K562 (cell line): ENCODE measurements around the gene SYMPK. TPM values are rescaled to one million over a fixed set of nuclear protein-coding genes. Genes with fewer than 3 reads are reported as not detected.
A peak's percentile ranks its signal among the peaks of the same experiment; 100 is the strongest.

Experiments
- AFF1 ChIP-seq, 2 experiments: fragments of 450-650 bp; IDR thresholded peaks; 2 replicates each; pipeline ENCODE4 v1.6.1; 2018; ENCODE audit warnings: mild to moderate bottlenecking in 2 of 2, low read depth in 1 of 2; ENCODE audit not compliant: partially characterized antibody in 2 of 2
- MCM7 ChIP-seq, 2 experiments: fragments of 450-650 bp; IDR thresholded peaks; 2 replicates each; pipeline ENCODE4 v1.6.1; 2016 to 2018
- MECOM ChIP-seq: fragments of 250-450 bp; sonication (Bioruptor Pico); IDR thresholded peaks from 2 replicates; pipeline ENCODE4 v1.8.0; 2022; ENCODE audit warnings: inconsistent platforms
- MEF2D ChIP-seq: conservative IDR thresholded peaks from 2 replicates; pipeline ENCODE4 v1.6.1; 2016; ENCODE audit warnings: low read depth, missing genetic modification characterization, missing compliant biosample characterization
- NFIC ChIP-seq: fragments of 450-650 bp; IDR thresholded peaks from 2 replicates; pipeline ENCODE4 v1.6.1; 2017; ENCODE audit warnings: mild to moderate bottlenecking, inconsistent platforms
- NFRKB ChIP-seq: fragments of 450-650 bp; IDR thresholded peaks from 2 replicates; pipeline ENCODE4 v1.6.1; 2016; ENCODE audit warnings: low read depth
- POLR2AphosphoS5 ChIP-seq: IDR thresholded peaks from 2 replicates; pipeline ENCODE4 v1.6.1; 2011; ENCODE audit warnings: mild to moderate bottlenecking, low read depth, low read length, moderate library complexity; ENCODE audit not compliant: control insufficient read depth, insufficient read depth
- RBM15 ChIP-seq: fragments of 200-400 bp; formaldehyde crosslinking; IDR thresholded peaks from 2 replicates; pipeline ENCODE4 v1.6.1; 2018; ENCODE audit warnings: mild to moderate bottlenecking, low read length, moderate library complexity; ENCODE audit not compliant: insufficient read depth
- RFX1 ChIP-seq: fragments of 450-650 bp; IDR thresholded peaks from 2 replicates; pipeline ENCODE4 v1.6.1; 2016; ENCODE audit warnings: mild to moderate bottlenecking, moderate library complexity
- SMC3 ChIP-seq: conservative IDR thresholded peaks from 2 replicates; pipeline ENCODE4 v1.6.1; 2011; ENCODE audit warnings: low read depth, low read length, improper control_type of control experiment; ENCODE audit not compliant: insufficient read depth
- SREBF2 ChIP-seq: sonication (generic); formaldehyde crosslinking; IDR thresholded peaks from 2 replicates; pipeline ENCODE4 v1.4.0; 2020; ENCODE audit warnings: mild to moderate bottlenecking, missing genetic modification reagents
- TAF1 ChIP-seq: IDR thresholded peaks from 2 replicates; pipeline ENCODE4 v1.6.1; 2011; ENCODE audit warnings: mild to moderate bottlenecking, low read length, moderate library complexity; ENCODE audit not compliant: insufficient read depth, control insufficient read depth, severe bottlenecking; ENCODE audit errors: extremely low read depth
- TAF7 ChIP-seq: fragments of 450-650 bp; IDR thresholded peaks from 2 replicates; pipeline ENCODE4 v1.6.1; 2016; ENCODE audit warnings: missing genetic modification characterization, missing compliant biosample characterization
- ZNF584 ChIP-seq: fragments of 200-800 bp; sonication (Bioruptor generic); IDR thresholded peaks from 2 replicates; pipeline ENCODE4 v1.6.1; 2016; ENCODE audit warnings: low read depth, mild to moderate bottlenecking, missing genetic modification characterization, missing compliant biosample characterization
- ZNF75A ChIP-seq: fragments of 450-650 bp; formaldehyde crosslinking; IDR thresholded peaks from 2 replicates; pipeline ENCODE4 v1.4.0; 2020; ENCODE audit warnings: mild to moderate bottlenecking
- ZNF77 ChIP-seq: fragments of 250-450 bp; sonication (Bioruptor Pico); IDR thresholded peaks from 2 replicates; pipeline ENCODE4 v1.5.0; 2020
- ZNF830 ChIP-seq: fragments of 250-450 bp; sonication (Bioruptor Pico); IDR thresholded peaks from 2 replicates; pipeline ENCODE4 v1.5.0; 2021; ENCODE audit warnings: mild to moderate bottlenecking
- ZZZ3 ChIP-seq: fragments of 450-650 bp; IDR thresholded peaks from 2 replicates; pipeline ENCODE4 v1.6.1; 2016; ENCODE audit warnings: antibody characterized with exemption, mild to moderate bottlenecking, moderate library complexity
- polyA plus RNA-seq, 8 experiments: library from polyadenylated mRNA; depleted of rRNA in 4 of 8; stranded (reverse) in 5 of 8; unstranded in 3 of 8; fragments of >200 nt; fragmentation: Nextera tagmentation in 2 of 8; fragmentation: Illumina TruSeq in 1 of 8; extraction: Ambion mirVana in 2 of 8; extraction: Trizol in 1 of 8; gene quantifications; 2 replicates each; pipeline versions ENCODE4 v1.2.1 to v1.2.3, GENCODE V29; 2011 to 2014; ENCODE audit warnings: inconsistent platforms in 1 of 8, missing spikeins in 1 of 8
- total RNA-seq, 7 experiments: library from RNA; depleted of rRNA in 6 of 7; stranded (reverse); fragments of >200 nt in 6 of 7; fragmentation: Illumina TruSeq in 2 of 7; extraction: Trizol in 2 of 7; gene quantifications; 2 replicates each; pipeline versions ENCODE4 v1.2.1 to v1.2.3, GENCODE V29; 2011 to 2021; ENCODE audit warnings: low replicate concordance in 1 of 7
- TF ChIP-seq, protein P1 (sequence below): sonication (generic); formaldehyde crosslinking; IDR thresholded peaks from 2 replicates; pipeline ENCODE4 v1.8.0; 2023; ENCODE audit warnings: missing genetic modification reagents, mild to moderate bottlenecking, borderline replicate concordance

Gene SYMPK
- total and polyA plus RNA-seq, 9 of the 15 experiments (the other 6 are each of a cell fraction or from before 2014, with no cell fraction given) = 0.73 to 95.5 (median 58.4) TPM

DNA sequence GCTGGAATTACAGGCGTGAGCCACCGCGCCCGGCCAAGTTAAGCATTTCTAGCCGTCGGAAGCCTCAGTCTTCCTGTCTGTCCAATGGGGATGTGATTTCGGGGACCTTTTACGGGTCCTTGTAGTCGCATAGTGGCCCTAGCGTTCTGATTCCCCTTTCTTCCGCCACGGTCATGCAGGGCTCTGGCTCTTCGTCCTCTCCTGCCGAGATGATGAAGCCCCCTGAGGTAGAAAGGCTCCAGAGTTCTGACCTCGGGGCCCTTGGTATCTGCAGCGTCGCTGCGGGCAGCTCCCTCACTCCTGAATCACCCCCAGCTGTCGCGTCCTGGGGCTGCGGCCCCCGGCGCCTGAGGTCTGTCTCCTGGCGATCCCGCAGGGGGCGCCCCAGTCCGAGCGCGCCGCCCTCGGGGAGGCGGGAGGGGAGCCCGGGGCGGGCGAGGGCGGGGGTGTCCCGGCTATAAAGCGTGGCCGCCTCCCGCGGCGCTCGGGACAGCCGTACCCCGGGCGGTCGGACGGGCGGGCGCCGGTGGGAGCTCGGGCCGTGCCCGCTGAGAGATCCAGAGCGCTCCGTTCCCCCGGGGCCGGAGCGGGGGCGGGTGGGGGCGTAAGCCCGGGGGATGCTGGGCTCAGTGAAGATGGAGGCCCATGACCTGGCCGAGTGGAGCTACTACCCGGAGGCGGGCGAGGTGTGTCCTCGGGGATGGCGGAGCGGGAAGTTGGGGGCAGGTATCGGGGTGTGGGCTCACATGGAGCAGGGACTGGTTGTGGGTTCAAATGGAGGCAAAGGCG lies 1.1 kb upstream of the SYMPK start, which contains the start of gene FOXA3 (continued):
- TF ChIP-seq, protein P1, sequence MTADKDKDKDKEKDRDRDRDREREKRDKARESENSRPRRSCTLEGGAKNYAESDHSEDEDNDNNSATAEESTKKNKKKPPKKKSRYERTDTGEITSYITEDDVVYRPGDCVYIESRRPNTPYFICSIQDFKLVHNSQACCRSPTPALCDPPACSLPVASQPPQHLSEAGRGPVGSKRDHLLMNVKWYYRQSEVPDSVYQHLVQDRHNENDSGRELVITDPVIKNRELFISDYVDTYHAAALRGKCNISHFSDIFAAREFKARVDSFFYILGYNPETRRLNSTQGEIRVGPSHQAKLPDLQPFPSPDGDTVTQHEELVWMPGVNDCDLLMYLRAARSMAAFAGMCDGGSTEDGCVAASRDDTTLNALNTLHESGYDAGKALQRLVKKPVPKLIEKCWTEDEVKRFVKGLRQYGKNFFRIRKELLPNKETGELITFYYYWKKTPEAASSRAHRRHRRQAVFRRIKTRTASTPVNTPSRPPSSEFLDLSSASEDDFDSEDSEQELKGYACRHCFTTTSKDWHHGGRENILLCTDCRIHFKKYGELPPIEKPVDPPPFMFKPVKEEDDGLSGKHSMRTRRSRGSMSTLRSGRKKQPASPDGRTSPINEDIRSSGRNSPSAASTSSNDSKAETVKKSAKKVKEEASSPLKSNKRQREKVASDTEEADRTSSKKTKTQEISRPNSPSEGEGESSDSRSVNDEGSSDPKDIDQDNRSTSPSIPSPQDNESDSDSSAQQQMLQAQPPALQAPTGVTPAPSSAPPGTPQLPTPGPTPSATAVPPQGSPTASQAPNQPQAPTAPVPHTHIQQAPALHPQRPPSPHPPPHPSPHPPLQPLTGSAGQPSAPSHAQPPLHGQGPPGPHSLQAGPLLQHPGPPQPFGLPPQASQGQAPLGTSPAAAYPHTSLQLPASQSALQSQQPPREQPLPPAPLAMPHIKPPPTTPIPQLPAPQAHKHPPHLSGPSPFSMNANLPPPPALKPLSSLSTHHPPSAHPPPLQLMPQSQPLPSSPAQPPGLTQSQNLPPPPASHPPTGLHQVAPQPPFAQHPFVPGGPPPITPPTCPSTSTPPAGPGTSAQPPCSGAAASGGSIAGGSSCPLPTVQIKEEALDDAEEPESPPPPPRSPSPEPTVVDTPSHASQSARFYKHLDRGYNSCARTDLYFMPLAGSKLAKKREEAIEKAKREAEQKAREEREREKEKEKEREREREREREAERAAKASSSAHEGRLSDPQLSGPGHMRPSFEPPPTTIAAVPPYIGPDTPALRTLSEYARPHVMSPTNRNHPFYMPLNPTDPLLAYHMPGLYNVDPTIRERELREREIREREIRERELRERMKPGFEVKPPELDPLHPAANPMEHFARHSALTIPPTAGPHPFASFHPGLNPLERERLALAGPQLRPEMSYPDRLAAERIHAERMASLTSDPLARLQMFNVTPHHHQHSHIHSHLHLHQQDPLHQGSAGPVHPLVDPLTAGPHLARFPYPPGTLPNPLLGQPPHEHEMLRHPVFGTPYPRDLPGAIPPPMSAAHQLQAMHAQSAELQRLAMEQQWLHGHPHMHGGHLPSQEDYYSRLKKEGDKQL (CRISPR knock-in tag) = no peak
- no peak for TF ChIP-seq ZNF584
- TF ChIP-seq MEF2D = peak; percentile 24; the same call in 1 of the 2 replicates
- no peak for TF ChIP-seq ZNF830
- peak; percentile 83 for TF ChIP-seq NFIC
- 0 out of 2 replicates have a peak, but pooled peaks have one; percentile 11 for TF ChIP-seq NFRKB
- TF ChIP-seq ZNF77 = no peak
- TF ChIP-seq MECOM (CRISPR knock-in tag) = no peak
- TF ChIP-seq POLR2AphosphoS5 = no peak; the same call in 1 of the 2 replicates
- no peak for TF ChIP-seq ZZZ3
- peak; percentile 81 for TF ChIP-seq SMC3
- no peak for TF ChIP-seq AFF1 (IDR thresholded peaks at IDR 0.05; ENCODE audit: low read depth in 1 of 2, partially characterized antibody in 2 of 2)
- TF ChIP-seq TAF1 = peak; percentile 43
- no peak for TF ChIP-seq SREBF2 (CRISPR knock-in tag)
- TF ChIP-seq TAF7 (tag) = 0 out of 2 replicates have a peak, but pooled peaks have one; percentile 30
- TF ChIP-seq RFX1 = no peak
- no peak for TF ChIP-seq ZNF75A (CRISPR knock-in tag)
- no peak for TF ChIP-seq RBM15
- no peak for TF ChIP-seq MCM7 (IDR thresholded peaks at IDR 0.05)
